GM18507 (cell line): ENCODE measurements around the gene MAP3K15.
"Not testable (repeated sequence)": the region's sequence is repeated elsewhere in the genome, so short reads cannot be mapped to it uniquely, and the experiment has no call there.

Experiments used
- DNase-seq: peaks from one replicate; pipeline ENCODE4 v3.0.0; 2011; ENCODE audit warnings: low read depth; ENCODE audit not compliant: insufficient read length; ENCODE audit errors: extremely low spot score
- FAIRE-seq: peaks from 2 replicates; lab custom pipeline; 2011; peaks lifted over from hg19 to GRCh38; lab: Jason Lieb, UNC

MAP3K15 gene

GRCh38 chrX:19541931-19542330, 26.6 kb upstream of the MAP3K15 start:
- FAIRE-seq (no peak), DNase-seq (no peak)

GRCh38 chrX:19541196-19541595, 25.9 kb upstream of the MAP3K15 start:
- FAIRE-seq = no peak
- DNase-seq = no peak

GRCh38 chrX:19540076-19540475, 24.8 kb upstream of the MAP3K15 start:
- no peak for FAIRE-seq

GRCh38 chrX:19539665-19540064, 24.4 kb upstream of the MAP3K15 start:
- no peak for FAIRE-seq
- no peak for DNase-seq

More at GRCh38 chrX:19540076-19540475, 24.8 kb upstream of the MAP3K15 start:
- no peak for DNase-seq

GRCh38 chrX:19535476-19535875, 20.2 kb upstream of the MAP3K15 start:
- DNase-seq = no peak
- peak; percentile 54 for FAIRE-seq

- DNase-seq (no peak), FAIRE-seq (no peak)
Measured at GRCh38 chrX:19532709-19533108, 17.4 kb upstream of the MAP3K15 start.

- no peak for FAIRE-seq
- DNase-seq = no peak
Measured at GRCh38 chrX:19517965-19518364, 2.7 kb upstream of the MAP3K15 start.

GRCh38 chrX:19515615-19516105, 352 bp upstream of the MAP3K15 start:
- no peak for DNase-seq
- FAIRE-seq = no peak

- DNase-seq = no peak
- FAIRE-seq = no peak
Measured at GRCh38 chrX:19513383-19513782, 1.9 kb downstream of the MAP3K15 start.

- FAIRE-seq (no peak), DNase-seq (no peak)
Measured at GRCh38 chrX:19512961-19513360, 2.3 kb downstream of the MAP3K15 start.

- DNase-seq = no peak
- FAIRE-seq = no peak
Measured at GRCh38 chrX:19512359-19512758, 2.9 kb downstream of the MAP3K15 start.

GRCh38 chrX:19511796-19512195, 3.5 kb downstream of the MAP3K15 start:
- DNase-seq, FAIRE-seq: not testable (repeated sequence)

GRCh38 chrX:19496711-19497110, 18.6 kb downstream of the MAP3K15 start:
- DNase-seq (no peak), FAIRE-seq (no peak)

- FAIRE-seq (no peak), DNase-seq (no peak)
Measured at GRCh38 chrX:19487520-19488200, 27.6 kb downstream of the MAP3K15 start.

- DNase-seq (no peak), FAIRE-seq (no peak)
Measured at GRCh38 chrX:19479458-19479857, 35.9 kb downstream of the MAP3K15 start.

- not testable (repeated sequence) for DNase-seq, FAIRE-seq
Measured at GRCh38 chrX:19468383-19468782, 46.9 kb downstream of the MAP3K15 start.

- no peak for FAIRE-seq
- DNase-seq = no peak
Measured at GRCh38 chrX:19462879-19463278, 52.4 kb downstream of the MAP3K15 start.

- DNase-seq (no peak), FAIRE-seq (no peak)
Measured at GRCh38 chrX:19462231-19462630, 53.1 kb downstream of the MAP3K15 start.

- FAIRE-seq (no peak), DNase-seq (no peak)
Measured at GRCh38 chrX:19457662-19458061, 57.6 kb downstream of the MAP3K15 start.

- no peak for DNase-seq
- no peak for FAIRE-seq
Measured at GRCh38 chrX:19448077-19448476, 67.2 kb downstream of the MAP3K15 start.

- DNase-seq (no peak), FAIRE-seq (no peak)
Measured at GRCh38 chrX:19446397-19446796, 68.9 kb downstream of the MAP3K15 start.
